GM12873 (cell line): ENCODE measurements around the gene FAM117B.

Experiments used
- TF ChIP-seq, protein P1 (sequence below): IDR thresholded peaks from 2 replicates; pipeline ENCODE4 v1.5.1; 2012; ENCODE audit warnings: low read depth, mild to moderate bottlenecking, moderate library complexity, low read length, control low read depth; ENCODE audit not compliant: insufficient read depth; ENCODE audit errors: missing control alignments

Gene FAM117B

GRCh38 chr2:202605174-202605573 is 29.6 kb upstream of the FAM117B start:
- TF ChIP-seq, protein P1, sequence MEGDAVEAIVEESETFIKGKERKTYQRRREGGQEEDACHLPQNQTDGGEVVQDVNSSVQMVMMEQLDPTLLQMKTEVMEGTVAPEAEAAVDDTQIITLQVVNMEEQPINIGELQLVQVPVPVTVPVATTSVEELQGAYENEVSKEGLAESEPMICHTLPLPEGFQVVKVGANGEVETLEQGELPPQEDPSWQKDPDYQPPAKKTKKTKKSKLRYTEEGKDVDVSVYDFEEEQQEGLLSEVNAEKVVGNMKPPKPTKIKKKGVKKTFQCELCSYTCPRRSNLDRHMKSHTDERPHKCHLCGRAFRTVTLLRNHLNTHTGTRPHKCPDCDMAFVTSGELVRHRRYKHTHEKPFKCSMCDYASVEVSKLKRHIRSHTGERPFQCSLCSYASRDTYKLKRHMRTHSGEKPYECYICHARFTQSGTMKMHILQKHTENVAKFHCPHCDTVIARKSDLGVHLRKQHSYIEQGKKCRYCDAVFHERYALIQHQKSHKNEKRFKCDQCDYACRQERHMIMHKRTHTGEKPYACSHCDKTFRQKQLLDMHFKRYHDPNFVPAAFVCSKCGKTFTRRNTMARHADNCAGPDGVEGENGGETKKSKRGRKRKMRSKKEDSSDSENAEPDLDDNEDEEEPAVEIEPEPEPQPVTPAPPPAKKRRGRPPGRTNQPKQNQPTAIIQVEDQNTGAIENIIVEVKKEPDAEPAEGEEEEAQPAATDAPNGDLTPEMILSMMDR: no peak

GRCh38 chr2:202608142-202608852 is 26.5 kb upstream of the FAM117B start:
- TF ChIP-seq, protein P1: no peak

DNA sequence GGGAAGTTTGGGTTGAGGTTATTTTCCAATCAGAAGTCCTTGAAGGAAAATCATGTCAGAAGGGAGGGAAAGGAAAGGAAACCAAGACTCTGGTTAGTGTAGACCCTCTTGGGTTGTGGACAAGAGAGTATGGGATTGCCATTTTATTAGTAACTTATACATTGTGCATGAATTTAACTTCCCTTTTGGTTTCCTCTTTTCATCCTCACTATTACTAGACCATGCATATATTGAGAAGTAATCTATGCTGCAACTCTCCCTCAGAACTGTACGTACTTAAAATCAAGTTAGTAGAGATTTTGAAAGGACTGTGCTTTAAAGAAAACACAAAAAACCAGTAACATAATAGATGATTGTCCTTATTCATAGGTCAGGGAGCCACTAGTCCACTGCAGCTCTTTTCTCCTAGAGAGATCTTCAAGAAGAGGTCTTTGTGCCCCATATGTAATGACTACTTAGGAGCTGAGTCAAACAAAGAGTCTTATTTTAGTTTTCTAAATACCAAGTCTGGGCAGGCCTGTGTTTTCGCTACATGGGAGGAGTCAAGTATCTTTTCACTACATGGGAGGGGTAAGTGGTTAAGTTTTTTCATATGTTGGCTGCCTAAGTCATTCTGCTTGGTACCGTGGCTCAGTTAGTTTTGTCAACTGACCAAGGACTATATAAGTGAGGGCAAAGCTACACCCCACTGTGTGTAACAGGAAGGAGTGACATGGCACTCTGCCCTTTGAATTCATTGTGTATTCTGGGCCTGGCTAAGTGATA is 25.2 kb upstream of the FAM117B start:
- TF ChIP-seq, protein P1: no peak

DNA sequence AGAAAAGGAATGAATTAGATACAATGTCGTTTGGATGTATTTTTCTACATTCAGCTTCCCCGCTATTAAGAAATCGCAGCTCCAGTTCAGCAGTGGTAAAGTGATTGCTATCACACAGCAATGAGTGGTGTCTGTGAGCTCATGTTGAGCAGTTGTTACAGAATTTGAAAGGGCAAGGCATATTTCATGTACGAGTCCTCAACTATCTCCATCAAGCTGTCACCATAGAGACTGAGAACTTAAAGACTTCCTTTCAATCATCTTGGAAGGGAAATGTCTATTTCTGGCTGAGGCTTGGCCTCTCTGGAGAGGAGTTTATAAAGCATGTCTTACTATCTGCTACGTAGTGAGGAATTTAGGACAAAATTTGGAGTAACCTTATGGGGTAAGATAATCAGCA is 24.4 kb upstream of the FAM117B start:
- TF ChIP-seq, protein P1: no peak

- TF ChIP-seq, protein P1: no peak
Measured at GRCh38 chr2:202612145-202612544, 22.6 kb upstream of the FAM117B start.

DNA sequence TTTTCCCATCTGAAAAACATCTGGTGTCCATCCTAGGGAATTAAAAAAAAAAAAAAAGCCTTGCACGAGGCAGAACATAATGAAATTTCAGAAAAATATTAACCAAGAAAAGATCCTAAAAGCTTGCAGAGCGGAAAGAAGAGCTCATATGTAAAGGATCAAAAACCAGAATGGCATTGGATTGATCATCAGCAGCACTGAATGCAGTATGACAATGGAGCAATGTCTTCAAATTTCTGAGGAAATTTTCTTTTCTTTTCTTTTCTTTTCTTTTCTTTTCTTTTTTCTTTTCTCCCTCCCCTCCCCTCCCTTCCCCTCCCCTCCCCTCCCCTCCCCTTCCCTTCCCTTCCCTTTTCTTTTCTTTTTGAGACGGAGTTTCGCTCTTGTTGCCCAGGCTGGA is 21.3 kb upstream of the FAM117B start:
- TF ChIP-seq, protein P1: no peak

- TF ChIP-seq, protein P1: no peak
Measured at GRCh38 chr2:202624133-202624532, 10.6 kb upstream of the FAM117B start.
